Stomach smooth muscle (tissue), 2 donors: ENCODE results near the gene GNAT3.

Experiments used
- H3K27ac ChIP-seq: one replicate; pipeline ENCODE4 v1.7.0; 2013; ENCODE audit warnings: mild to moderate bottlenecking, low read length, inconsistent platforms
- H3K27me3 ChIP-seq, 2 donors: one replicate each; pipeline ENCODE4 v1.7.0; 2013; ENCODE audit warnings: low read length in 2 of 2; ENCODE audit not compliant: insufficient read depth in 2 of 2, control insufficient read depth in 1 of 2
- H3K36me3 ChIP-seq, 2 donors: one replicate each; pipeline ENCODE4 v1.7.0; 2013; ENCODE audit warnings: low read length in 2 of 2; ENCODE audit not compliant: control insufficient read depth in 2 of 2, insufficient read depth in 2 of 2
- H3K4me1 ChIP-seq: one replicate; pipeline ENCODE4 v1.7.0; 2013; ENCODE audit warnings: low read length; ENCODE audit not compliant: control insufficient read depth, insufficient read depth
- H3K4me3 ChIP-seq, 2 donors: one replicate each; pipeline ENCODE4 v1.7.0; 2013; ENCODE audit warnings: low read length in 2 of 2
- H3K9ac ChIP-seq, 2 donors: one replicate each; pipeline ENCODE4 v1.7.0; 2013; ENCODE audit warnings: low read length in 2 of 2, mild to moderate bottlenecking in 1 of 2
- H3K9me3 ChIP-seq, 2 donors: one replicate each; pipeline ENCODE4 v1.7.0; 2013; ENCODE audit warnings: low read length in 2 of 2; ENCODE audit not compliant: control insufficient read depth in 2 of 2
- donor health status: healthy.
- donor health status: Pancreatic carcinoma.

GNAT3 gene

DNA sequence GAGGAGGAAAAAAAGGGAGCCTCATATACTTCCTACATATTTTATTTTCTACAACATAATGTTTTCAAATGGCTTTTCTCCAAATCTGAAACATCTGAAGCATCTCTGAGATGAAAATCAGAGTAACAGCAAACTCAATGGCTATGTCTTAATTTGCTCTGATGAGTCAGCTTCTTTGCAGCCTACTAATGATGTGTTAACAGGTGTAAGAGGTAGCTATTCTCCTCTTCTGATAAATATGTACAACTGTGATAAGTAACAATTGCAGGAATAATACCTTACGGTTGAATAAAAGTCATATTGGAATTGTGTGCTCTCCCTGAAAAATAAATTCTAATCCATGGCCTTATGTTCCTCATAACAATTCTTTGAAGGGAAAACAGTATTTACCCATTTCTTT is 45.2 kb downstream of the GNAT3 start:
- H3K9me3 ChIP-seq, result no peaks in the 10 kb centered on the region
- H3K27ac ChIP-seq, result no peak overlapping the region
- no peak overlapping the region for H3K4me3 ChIP-seq
- no peaks in the 10 kb centered on the region for H3K4me1 ChIP-seq
- H3K9ac ChIP-seq, result no peak overlapping the region
- H3K36me3 ChIP-seq, result no peaks in the 10 kb centered on the region
- H3K27me3 ChIP-seq, result no peaks in the 10 kb centered on the region

DNA sequence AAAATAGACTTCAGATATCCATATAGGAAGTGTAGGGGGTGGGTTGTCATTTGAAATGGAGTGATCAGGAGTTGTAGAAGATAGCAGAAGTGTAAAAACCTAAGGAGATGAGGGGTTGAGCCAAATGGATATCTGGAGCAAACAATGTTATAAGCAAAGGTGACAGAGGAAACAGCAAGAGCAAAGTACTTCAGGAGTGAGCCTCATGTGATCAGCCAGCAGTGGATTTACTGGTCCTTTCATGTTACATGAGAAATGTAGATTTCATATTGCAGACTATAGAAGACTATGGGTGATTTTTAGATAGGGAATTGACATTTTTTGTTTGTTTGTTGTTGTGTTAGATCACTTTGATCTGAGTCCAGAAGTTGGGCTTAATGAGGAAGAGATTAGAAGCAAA is 47.7 kb downstream of the GNAT3 start:
- Histone ChIP-seq H3K9me3 (no peaks in the 10 kb centered on the region), H3K4me1 (no peaks in the 10 kb centered on the region), H3K27ac (no peak overlapping the region), H3K27me3 (no peaks in the 10 kb centered on the region), H3K9ac (no peak overlapping the region), H3K36me3 (no peaks in the 10 kb centered on the region), H3K4me3 (no peak overlapping the region)

DNA sequence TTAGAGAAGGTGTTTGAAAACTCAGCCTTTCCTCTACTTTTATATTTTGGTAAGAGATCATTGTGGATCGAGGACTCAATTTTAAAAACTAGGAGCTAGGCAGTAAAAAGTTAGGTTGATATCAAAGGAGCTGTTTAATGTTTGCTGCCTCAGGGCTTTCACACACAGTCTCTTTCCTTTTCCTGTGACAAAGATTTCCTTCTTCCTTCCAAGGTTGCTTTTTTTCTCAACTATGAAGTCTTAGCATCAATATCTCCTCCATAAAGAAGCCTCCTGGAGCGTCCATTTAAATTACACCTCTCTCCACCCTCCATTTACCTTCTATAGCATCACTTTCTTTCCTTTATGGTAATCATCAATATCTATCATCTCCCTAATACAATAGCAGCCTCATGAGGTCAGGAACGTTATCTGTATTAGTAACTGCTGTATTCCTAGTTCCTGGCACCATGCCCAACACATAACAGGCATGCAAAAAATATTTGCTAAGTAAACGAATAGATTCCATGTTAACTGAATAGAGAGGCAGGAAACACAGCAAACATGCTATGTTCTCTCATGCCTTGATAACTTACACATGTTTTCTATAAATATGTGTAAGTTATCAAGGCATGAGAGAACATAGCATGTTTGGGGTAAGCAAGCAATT is 48.5 kb downstream of the GNAT3 start:
- no peak overlapping the region for H3K9ac ChIP-seq
- no peaks in the 10 kb centered on the region for H3K27me3 ChIP-seq
- no peaks in the 10 kb centered on the region for H3K9me3 ChIP-seq
- no peak overlapping the region for H3K27ac ChIP-seq
- no peaks in the 10 kb centered on the region for H3K36me3 ChIP-seq
- H3K4me3 ChIP-seq, result no peak overlapping the region
- no peaks in the 10 kb centered on the region for H3K4me1 ChIP-seq

DNA sequence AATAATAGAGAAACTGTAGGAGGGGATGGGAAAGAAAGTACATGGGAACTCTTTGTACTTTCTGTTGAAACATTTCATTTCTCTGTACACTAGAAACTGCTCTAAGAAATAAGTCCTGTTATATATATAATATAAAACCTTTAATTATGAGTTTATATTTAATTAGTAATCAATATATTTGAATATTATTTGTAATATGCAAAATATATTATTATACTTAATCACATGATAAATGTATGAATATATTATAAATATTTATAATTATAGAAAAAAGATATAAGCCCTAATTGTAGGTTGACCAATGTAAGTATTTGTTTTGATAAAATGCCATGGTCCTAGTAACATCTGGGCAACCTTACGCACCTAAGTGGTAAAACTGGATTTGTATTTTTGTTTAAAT is 51.0 kb downstream of the GNAT3 start:
- H3K27ac ChIP-seq, result no peak overlapping the region
- H3K36me3 ChIP-seq, result no peaks in the 10 kb centered on the region
- no peaks in the 10 kb centered on the region for H3K4me1 ChIP-seq
- H3K9me3 ChIP-seq, result no peaks in the 10 kb centered on the region
- H3K27me3 ChIP-seq, result no peaks in the 10 kb centered on the region
- no peak overlapping the region for H3K4me3 ChIP-seq
- H3K9ac ChIP-seq, result no peak overlapping the region

DNA sequence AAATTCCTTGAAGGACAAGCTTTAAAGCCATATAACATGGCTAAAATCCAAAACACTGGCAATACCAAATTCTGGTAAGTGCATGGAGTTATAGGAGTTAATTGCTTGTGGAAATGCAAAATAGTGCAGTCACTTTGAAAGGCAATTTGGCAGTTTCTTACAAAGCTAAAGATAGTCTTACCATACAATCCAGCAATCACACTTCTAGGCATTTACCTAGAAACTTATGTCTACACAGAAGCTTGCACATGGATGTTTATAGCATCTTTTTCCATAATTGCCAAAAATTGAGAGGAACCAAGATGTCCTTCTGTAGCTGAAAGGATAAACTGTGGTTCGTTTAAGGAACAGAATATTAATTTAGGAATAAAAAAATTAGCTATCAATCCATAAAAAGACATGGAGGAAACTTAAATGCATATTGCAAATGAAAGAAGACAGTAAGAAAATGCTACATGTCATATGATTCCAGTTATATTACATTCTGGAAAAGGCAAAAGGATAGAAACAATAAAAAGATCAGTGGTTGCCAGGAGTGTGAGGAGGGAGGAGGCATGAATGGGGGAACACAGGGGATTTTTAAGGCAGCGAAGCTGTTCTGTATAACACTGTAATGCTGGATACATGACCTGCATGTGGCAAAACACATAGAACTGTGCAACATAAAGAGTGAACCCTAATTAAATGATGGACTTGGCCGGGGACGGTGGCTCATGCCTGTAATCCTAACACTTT is 51.9 kb downstream of the GNAT3 start:
- H3K27ac ChIP-seq, result no peak overlapping the region
- no peaks in the 10 kb centered on the region for H3K4me1 ChIP-seq
- no peaks in the 10 kb centered on the region for H3K27me3 ChIP-seq
- H3K9ac ChIP-seq, result no peak overlapping the region
- H3K36me3 ChIP-seq, result no peaks in the 10 kb centered on the region
- no peaks in the 10 kb centered on the region for H3K9me3 ChIP-seq
- no peak overlapping the region for H3K4me3 ChIP-seq

DNA sequence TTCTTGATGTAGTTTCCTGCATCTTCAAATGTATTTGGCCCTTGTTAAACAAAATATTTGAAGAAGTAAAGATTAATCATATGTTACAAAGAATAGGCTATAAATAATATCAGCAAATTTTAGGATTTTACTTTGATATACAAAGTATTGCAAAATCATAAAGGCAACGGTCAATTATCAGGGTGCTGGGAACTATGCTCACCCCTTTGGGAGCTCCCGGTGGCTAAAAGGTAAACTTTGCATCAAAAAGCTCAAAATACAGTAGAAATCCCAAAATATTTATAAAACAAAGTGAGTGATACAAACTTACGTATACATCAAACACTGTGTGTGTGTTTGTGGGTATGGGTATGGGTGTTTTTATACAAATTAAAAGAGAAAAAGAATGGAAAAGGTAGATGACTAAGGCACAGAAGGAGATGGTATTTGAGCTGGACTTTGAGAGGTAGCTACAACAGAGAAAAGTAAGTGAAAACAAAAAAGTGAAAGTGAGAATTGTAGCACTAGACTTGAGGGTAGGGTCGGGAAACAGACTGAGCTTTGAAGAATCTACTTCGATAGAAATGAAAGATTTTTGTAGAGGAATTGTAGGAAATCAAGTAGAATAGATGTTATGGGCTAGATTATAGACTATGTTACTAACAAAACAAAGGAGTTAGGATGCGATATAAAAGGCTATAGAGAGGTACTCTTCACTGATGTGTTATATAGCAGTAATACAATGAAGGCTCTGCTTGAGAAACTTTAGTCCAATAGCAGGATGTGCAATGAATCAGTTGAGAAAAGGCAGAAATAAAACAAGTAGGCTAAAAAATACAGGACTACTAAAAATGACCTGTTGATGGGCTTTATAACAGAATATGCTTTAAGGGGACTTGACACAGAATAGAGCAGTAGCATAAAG is 52.8 kb downstream of the GNAT3 start:
- Histone ChIP-seq H3K4me1 (no peaks in the 10 kb centered on the region), H3K9me3 (no peaks in the 10 kb centered on the region), H3K27ac (no peak overlapping the region), H3K4me3 (no peak overlapping the region), H3K36me3 (no peaks in the 10 kb centered on the region), H3K9ac (no peak overlapping the region), H3K27me3 (no peaks in the 10 kb centered on the region)

DNA sequence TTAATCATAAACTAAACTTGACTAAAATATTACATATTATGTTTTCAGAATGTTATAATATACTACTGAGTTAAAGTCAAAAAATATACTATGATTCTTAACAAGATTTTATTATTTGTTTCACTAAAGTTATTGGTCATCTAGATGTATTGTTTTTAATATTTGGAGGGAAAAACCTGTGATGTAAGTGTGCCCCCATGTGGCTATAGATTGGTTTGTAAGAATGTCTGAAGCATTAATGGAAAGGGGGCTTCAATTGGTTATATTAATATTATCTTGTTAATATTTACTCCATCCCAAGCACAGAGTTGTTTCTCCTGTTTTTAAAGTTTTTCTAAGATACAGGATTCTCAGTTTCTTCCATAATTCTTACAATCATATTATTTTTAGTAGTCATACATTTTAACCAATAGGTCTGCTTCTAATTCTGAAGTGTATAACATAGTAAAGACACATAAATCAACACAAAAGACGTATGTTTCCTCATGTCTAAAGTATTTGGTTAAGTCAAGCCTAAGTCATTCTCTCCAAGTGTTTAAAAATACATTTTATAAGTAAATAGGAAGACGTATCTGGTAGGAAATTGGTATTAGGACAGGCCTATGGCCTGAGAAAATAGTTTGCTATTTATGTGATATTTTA is 58.0 kb downstream of the GNAT3 start:
- Histone ChIP-seq H3K4me3 (no peak overlapping the region), H3K27me3 (no peaks in the 10 kb centered on the region), H3K36me3 (no peaks in the 10 kb centered on the region), H3K4me1 (no peaks in the 10 kb centered on the region), H3K9me3 (no peaks in the 10 kb centered on the region), H3K27ac (no peak overlapping the region), H3K9ac (no peak overlapping the region)

DNA sequence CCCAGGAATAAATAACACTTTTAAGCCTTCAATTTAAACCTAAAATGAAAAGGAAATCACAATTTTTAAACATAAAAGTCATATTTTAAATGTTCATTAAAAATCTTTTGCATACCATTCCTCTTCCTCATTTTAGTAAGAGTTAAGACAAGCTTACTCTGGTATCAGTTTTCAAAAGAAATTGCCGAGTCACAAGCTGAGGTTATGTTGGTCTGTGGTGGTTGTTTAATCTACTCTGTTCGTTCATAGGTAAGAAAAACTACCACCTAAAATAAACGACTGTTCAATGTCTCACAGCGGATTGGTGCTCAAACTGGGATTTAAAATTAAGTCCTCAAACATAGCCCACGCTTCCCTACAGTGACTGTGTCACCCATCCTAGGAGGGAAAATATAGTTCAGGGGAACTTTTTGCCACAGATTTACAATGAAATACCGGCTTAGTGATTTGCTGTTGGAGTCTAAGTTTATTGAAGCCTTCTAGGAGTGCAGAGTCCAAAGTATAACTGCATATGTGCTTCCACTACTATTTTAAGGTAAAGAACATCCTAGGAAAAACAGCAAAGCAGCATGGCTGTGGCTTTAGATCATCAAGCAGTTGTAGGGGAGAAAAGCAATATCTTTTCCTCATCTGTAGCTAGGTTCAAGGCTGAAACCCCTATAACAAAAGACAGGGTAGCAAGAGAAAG is 61.1 kb downstream of the GNAT3 start:
- Histone ChIP-seq H3K9me3 (no peaks in the 10 kb centered on the region), H3K27me3 (no peaks in the 10 kb centered on the region), H3K9ac (no peak overlapping the region), H3K4me3 (no peak overlapping the region), H3K36me3 (no peaks in the 10 kb centered on the region), H3K27ac (no peak overlapping the region), H3K4me1 (no peaks in the 10 kb centered on the region)

DNA sequence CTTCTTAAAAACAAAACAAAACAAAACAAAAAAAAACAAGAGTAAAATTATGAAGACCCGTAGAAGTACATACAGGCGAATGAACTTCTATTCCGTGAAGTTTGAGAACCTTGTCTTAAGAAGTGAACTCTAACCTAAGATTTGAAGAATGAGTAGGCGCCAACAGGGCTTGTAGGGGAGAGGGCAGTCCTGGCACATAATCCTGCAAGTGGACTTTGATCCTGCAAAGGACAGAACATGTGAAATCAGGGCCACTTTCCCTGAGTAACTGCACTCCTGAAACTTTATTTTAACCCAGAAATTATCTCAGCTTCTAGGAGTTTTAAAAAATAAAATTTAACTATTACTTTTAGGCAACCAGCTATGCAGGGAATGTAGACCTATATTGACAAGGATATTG is 62.0 kb downstream of the GNAT3 start:
- Histone ChIP-seq H3K36me3 (no peaks in the 10 kb centered on the region), H3K9ac (no peak overlapping the region), H3K4me3 (no peak overlapping the region), H3K9me3 (no peaks in the 10 kb centered on the region), H3K27ac (no peak overlapping the region), H3K27me3 (no peaks in the 10 kb centered on the region), H3K4me1 (no peaks in the 10 kb centered on the region)

DNA sequence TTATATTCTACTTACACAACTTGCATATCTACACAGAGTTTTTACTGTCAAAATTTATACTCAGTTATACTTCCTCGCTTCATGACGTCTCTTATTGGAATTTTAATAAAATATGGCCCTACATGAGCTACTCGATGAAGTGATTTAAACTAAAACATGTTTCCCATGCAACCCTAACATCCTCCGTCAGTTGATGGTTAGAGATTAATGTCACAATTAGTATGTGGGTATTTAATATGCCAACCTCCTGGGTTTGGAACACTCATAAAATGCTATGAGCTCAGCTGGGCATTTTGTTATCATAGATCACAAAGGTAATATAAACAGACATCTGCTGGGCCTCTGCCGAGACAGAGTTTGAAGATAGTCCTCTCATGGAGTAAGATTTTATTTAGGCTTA is 66.5 kb downstream of the GNAT3 start:
- Histone ChIP-seq H3K9me3 (no peaks in the 10 kb centered on the region), H3K9ac (no peak overlapping the region)

More for the DNA sequence above, 66.5 kb downstream of the GNAT3 start:
- H3K27me3 ChIP-seq, result no peaks in the 10 kb centered on the region
- no peak overlapping the region for H3K27ac ChIP-seq
- no peaks in the 10 kb centered on the region for H3K4me1 ChIP-seq
- no peaks in the 10 kb centered on the region for H3K36me3 ChIP-seq
- no peak overlapping the region for H3K4me3 ChIP-seq
